MM.1S (cell line): ENCODE measurements around the gene ULK2.

Source experiments
- CTCF ChIP-seq: fragments of 300-600 bp; sonication (generic); IDR thresholded peaks from 2 replicates; pipeline ENCODE4 v1.5.1; 2016; ENCODE audit warnings: antibody characterized with exemption, low read length, mixed read lengths
- EZH2 ChIP-seq: fragments of 300-600 bp; sonication (generic); optimal IDR thresholded peaks from 2 replicates; pipeline ENCODE3; 2017; ENCODE audit warnings: low read depth, mild to moderate bottlenecking, antibody characterized with exemption, low read length, mixed read lengths
- EZH2phosphoT487 ChIP-seq: fragments of 300-600 bp; sonication (generic); IDR thresholded peaks from 2 replicates; pipeline ENCODE4 v1.6.1; 2018; ENCODE audit warnings: antibody characterized with exemption, low read length

- TF ChIP-seq CTCF (no peak), EZH2phosphoT487 (no peak), EZH2 (no peak)
These were observed 121.2 kb downstream of the ULK2 start for GRCh38 chr17:19746517-19746916.
